C4-2B (cell line): ENCODE measurements around the gene MID1.

Experiments
- CTCF ChIP-seq: fragments of 450-650 bp; conservative IDR thresholded peaks from 2 replicates; pipeline ENCODE4 v1.5.1; 2017; ENCODE audit warnings: mild to moderate bottlenecking
- ZFX ChIP-seq: fragments of 450-650 bp; IDR thresholded peaks from 2 replicates; pipeline ENCODE4 v1.6.1; 2017

- TF ChIP-seq CTCF: no peak
- no peak for TF ChIP-seq ZFX
Measured at GRCh38 chrX:10602646-10603045, 17.7 kb downstream of the MID1 start.
